ENCODE data around the gene FXYD4.

Gene FXYD4

DNA sequence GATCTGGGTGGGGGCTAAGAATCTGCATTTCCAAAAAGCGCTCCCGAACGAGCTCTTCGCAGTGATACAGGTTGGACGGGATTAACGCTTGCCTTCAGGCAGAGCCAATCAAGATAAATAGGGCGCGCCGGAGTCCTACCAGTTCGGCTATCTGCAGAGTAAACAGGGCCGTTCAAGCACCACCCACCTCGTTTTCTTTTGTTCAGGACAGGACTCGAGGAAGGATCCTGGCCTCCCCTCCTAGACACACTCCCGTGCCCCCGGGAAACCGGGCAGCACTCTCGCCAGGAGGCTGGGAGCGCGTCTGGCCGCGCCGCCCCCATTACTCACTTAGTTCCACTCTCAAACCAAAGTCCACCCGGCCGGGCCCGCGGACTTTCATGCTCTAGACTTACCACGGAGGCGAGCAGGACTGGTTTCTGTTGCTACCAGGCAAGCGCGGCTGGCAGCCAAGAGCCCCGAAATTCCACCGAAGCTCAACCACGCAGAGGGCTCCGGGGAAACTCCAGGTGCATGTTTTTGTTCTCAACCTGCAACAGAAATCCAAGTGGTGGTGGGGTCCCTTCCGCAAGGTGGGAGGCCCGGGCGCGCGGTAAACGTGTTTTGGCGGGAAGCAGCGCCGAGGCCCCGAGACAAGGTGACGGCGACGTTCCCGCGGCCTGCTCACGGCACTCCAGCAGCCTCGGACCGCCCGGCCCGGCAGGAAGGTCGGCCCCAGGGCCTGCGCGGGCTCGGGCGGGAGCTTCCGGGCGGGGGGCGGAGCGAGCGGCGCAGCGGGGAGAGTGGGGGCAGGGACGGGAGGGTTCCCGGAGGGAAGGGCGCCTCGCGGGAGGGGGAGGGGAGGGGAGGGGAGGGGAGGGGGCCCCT lies 24.9 kb downstream of the FXYD4 start:
- peak; percentile 32 for DNase-seq (ENCODE audit: low read depth)

DNA sequence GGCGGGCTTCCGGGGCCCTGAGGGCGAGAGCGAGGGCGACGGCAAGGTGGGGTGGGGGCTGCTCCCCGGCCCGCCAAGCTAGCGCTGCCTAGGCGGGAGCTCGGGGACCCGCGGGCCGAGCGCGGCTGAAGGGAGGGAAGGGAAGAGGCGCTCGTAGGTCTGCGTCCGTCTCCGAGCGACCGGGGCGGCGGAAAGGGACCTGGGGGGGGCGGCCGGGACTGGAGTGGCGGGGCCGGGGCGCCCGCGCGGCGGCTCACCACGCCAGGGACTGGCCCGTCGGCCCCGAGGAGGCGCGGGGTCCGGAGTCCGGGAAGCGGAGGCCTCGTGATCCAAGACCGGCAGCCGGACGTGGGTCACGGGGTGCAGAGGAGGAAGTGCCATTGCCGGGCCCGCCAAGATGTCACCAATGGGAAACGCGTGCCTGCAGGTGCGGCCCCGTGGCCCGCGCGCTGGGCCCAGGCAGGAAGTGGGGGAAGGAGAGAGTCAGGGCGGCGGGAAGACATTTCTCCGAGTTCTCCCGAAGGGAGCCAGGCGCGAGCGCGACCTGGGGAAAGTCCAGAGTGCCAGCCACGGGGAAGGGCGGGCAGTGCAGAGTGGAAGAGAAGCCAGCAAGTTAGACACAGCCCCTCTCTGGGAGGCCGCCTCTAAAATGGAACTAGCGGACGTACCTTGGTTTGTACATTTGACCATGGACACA lies 25.6 kb downstream of the FXYD4 start:
- DNase-seq (ENCODE audit: low read depth): peak; percentile 41

DNA sequence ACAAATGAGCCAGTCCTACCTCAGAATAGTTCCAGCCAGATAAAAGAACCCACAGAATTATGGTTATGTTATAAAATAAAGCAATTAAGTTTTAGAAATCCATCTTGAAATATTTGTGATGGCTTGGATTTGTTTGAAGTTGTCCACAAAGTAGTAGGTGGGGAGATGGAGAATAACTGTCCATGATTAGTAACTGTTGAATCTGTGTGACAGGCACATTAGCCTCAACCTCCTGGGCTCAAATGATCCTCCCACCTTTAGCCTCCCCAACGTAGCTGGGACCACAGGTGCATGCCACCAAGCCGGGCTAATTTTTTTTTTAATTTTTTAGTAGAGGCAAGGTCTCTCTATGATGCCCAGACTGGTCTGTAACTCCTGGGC lies 27.5 kb downstream of the FXYD4 start:
- no peak for DNase-seq (ENCODE audit: low read depth)

DNA sequence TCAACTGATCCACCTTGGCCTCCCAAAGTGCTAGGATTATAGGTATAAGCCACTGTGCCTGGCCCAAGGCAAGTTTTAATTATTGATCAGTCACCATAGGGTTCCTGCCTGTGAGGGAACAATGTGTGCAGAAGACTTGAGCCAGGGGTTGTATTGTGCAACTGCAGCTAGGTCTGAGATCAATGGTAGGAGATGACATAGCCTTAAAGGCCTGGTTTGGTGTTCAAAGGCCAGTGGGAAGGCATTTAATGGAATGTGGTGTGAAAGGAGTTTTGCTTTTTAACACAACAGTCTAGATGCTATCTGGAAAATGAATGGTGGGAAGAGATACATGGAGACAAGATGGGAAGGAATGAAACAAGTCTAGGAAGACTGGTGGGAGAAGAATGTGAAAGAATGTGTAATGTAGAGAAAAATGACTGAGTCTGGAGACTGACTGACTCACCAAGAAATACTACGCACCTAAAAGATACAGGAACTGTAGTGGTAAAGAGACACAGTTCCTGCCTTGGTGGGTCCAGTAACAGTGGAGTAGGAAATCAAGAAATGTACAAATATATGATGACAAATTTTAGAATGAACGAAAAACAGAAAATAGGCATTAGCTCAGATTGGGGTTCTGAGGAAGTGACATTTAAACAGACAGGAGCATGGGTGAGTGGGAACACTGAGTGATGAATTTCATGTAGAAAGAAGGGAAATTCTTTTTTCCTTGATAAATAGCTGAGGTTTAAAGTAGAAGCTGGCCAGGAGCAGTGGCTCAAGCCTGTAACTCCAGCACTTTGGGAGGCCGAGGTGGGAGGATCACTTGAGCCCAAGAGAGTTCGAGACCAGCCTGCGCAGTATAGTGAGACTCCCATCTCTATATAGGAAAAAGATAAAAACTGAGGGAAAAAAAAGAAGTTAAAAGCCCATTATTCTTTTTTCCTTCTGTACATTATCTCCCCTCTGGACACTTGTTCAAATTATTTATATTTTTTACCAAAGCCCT lies 28.2 kb downstream of the FXYD4 start:
- DNase-seq (ENCODE audit: low read depth): no peak

DNA sequence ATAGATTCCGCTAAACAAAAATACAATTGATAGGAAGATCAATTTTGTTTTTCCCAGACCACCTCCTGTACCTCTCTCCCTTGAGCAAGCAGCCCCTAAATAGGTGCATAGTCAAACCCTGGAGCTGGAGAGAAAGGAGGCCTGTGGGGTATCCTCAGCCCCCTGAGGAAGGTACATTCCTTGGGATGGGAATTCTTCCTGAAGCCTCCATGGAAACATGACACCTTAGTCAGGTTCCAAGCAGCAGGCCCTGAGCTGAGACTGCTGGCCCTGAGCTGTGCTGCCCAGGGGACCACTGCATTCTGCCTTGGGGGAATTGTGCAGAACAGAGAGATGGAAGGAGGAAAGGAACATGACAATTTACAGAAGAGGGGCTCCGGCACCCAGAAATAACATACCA lies 30.2 kb downstream of the FXYD4 start:
- no peak for DNase-seq (ENCODE audit: low read depth)

DNA sequence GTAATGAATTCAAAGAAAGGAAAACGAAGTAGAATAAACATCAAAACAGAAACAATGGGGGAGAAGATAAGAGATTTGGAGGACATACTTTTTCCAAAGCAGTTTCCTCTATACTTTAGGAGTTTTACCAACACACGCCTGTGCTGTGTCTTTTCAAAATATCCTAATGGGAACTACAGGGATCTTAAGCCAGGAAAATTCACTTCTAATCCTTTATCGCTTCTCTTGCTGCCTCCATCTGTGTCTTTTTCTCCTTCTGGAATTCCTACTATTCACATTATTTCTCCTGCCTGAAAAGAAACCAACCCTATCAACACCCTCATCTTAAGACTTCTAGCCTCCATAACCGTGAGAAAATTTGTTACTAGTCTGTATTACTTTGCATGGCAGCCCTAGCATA lies 30.7 kb downstream of the FXYD4 start:
- no peak for DNase-seq (ENCODE audit: low read depth)

DNA sequence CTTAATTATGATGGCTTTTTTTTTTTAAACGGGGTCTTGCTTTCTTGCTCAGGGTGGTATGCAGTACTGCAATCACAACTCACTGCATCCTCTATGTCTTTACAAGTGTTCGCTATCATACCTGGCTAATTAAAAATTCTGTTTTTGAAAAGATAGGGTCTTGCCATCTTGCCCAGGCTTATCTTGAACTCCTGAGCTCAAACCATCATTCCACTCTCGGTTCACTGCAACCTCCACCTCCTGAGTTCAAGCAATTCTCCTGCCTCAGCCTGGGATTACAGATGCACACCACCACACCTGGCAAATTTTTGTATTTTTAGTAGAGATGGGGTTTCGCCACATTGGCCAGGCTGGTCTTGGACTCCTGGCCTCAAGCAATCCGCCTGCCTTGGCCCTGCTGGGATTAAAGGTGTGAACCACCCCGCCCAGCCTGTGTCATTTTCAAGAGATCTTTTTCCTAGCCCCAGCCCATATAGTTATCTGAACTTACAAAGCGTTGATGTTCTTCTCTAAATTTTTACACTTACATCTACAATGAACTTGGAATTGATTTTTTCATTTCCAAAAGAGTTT lies 31.5 kb downstream of the FXYD4 start:
- DNase-seq (ENCODE audit: low read depth): no peak

DNA sequence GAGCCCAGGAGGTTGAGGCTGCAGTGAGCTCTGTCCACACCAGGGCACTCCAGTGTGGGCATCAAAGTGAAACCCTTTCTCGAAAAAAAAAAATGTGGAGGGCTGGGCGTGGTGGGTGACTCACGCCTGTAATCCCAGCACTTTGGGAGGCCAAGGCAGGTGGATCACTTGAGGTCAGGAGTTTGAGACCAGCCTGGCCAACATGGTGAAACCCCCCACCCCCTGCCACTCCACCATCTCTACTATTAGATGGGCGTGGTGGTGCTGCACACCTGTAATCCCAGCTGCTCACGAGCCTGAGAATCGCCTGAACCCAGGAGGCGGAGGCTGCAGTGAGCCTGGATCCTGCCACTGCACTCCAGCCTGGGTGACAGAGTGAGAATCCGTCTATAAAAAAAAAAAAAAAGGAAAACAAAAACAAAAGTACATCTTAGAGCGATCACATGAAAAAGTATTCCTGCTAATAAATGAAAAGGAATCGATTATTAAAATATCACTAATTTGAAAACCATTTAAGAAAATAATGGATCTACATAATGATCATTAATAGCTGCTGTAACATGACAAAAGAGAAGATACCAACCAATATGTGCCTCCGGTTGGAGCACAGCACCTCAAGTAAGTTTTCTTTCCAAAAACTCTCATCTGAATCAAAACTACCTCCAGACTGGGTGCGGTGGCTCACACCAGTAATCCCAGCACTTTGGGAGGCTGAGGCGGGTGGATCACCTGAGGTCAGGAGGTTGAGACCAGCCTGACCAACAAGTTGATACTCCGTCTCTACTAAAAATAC lies 32.7 kb downstream of the FXYD4 start:
- DNase-seq (ENCODE audit: low read depth): no peak

DNA sequence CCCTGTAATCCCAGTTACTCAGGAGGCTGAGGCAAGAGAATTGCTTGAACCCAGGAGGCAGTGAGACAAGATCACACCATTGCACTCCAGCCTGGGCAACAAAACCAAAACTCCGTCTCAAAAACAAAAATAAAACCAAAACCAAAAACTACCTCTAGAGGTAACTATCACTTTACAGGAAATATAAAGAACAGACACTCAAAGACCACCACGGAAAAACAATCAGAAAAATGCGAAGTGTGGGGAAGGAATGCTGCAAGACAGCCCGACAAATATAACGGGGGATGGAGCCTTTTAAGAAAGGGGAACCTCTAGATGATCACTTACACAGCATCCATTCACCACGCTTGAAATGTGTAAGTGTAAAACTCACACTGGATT lies 33.3 kb downstream of the FXYD4 start:
- DNase-seq (ENCODE audit: low read depth): no peak

DNA sequence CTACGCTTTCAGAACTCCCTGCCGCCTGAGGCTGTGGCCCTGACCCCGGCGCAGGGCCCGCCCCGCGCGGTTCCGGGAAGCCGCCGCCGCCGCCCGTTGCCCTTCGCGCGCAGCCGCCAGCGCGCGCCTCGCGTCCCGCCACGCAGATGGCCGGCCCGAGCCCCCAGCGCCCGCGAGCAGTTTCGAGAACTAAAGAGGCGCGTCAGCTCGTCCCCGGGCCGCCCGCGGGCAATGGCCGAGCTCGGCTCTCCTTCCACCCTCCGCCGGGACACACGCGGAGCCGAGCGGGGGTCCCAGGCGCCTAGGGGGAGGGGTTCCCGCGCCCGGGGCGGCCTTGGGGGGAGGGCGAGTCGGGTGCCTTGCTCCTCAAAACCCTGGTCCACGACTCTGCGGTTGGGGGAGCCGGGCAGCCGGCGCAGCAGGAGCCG lies 35.7 kb downstream of the FXYD4 start:
- DNase-seq (ENCODE audit: low read depth): peak; percentile 9

DNA sequence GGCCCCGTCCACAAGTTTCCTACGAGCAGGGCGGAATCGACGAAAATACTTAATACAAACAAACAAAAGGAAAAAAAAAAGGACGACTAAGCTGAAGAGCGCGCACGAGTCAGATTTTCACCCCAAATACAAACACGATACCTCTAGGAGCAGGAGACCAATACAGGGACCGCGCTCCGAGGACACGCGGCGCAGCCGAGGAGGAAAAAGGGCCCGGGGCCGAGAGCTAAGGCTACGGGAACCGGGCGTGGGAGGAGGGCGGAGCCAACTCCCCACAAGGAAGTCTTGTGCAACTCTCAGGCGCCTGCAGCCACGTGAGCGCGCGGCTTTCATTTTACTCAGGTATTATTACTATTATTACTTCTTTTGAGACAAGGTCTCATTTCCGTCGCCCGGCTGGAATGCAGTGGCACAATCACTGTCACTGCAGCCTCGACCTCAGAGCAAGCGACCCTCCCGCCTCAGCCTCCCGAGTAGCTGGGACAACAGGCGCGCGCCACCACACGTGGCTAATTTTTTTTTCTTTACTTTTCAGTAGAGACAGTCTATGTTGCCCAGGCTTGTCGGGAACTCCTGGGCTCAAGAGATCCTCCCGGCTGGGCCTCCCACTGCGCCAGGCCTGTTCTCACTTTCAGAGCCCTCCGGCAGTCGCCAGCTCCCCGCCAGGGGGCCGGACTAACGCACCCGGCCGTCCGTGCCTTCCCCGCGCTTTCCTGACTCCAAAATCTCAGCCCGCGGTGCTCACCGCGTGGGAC lies 36.3 kb downstream of the FXYD4 start:
- peak; percentile 68 for DNase-seq (ENCODE audit: low read depth)

DNA sequence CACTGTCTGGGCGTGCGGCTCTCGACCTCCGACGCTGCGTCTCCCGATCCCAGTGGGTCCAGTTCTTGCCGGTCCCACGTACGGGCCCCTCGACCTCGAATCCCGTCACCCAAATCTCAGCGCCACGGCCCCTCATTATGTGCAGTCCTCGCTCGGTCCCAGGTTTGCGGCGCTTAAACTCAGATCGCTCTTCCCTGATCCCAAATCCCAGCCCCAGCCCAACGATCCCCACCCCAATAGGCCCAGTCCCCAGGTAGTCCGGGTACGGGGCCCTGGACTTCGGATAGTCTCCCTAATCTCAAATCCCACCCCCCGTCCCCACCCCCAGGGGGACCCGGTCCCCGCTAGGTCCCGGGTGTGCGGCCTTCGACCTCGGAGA lies 36.9 kb downstream of the FXYD4 start:
- DNase-seq (ENCODE audit: low read depth): no peak

DNA sequence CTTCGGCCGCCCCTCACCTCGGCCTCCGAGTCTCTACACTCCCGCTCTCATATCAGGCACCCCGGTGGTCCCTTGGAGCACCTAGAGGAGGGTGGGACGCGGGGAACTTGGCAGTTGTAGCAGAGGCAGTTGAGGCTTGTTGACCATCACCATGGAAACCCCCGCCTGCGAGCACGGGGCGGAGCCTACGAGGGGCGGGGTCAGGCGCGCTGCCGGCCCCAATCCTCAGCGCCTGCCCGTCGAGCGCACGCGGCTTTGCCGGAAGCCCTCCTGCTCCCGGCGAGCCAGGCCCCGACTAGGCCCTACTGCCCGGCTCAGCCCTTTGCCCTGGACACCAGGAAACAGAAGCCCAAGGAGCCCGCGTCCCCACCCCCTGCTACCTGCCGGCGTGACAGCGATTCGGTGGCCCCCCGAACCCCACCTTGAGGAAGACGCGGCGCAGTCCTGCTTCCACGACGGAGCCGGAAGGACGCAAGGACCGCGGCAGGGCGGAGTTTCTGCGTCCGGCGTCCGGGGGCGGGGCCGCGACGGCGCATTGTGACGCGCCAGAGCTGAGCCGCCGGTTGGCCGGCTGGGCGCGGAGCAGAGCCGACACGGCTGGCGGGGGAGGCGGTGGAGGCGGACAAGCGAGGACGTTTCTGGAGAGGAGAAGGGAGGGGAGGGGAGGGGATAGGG lies 37.4 kb downstream of the FXYD4 start, which contains the start of gene HNRNPF:
HNRNPF (minus strand) TSS at position 477 of the 675 bp plus-strand sequence. CDS start 21,302 bp downstream, outside the sequence.
- peak; percentile 82 for DNase-seq (ENCODE audit: low read depth)

DNA sequence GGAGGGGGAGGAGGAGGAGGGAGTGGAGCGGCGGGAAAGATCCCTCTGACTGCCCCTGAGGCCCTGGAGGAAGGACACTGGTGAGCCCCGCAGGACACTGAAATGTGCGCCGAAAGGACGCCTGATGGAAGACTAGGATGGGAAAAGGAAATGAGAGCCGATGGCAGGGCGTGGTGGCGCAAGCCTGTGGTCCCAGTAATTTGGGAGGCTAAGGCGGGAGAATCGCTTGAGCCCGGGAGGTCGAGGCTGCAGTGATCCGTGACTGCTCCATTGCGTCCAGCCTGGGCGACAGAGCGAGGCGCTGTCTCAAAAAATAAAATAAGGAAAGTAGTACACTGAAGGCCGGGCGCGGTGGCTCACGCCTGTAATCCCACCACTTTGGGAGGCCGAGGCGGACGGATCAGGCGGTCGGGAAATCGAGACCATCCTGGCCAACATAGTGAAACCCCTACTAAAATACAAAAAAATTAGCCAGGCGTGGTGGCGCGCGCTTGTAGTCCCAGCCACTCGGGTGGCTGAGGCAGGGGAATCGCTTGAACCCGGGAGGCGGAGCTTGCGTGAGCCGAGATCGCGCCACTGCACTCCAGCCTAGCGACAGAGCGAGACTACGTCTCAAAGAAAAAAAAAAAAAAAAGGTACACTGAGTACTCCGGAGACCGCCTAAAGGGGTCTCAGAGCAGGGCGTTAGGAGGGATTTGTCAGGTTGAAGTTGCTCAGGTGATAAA lies 38.1 kb downstream of the FXYD4 start:
- DNase-seq (ENCODE audit: low read depth): peak; percentile 34

DNA sequence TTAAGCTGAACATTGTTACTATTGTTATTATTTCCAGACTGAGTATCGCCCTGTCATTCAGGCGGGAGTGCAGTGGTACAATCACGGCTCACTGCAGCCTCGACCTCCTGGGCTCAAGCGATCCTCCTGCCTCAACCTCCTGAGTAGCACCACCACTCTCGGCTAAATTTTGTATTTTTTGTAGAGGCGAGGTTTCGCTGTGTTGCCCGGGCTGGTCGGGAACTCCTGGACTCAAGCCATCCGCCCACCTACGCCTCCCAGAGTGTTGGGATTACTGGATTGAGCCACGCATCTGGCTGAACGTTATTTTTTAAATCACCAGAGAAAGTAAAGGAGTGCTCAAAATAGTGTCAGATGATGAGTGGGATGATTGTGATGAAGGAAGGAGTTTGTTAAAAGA lies 38.9 kb downstream of the FXYD4 start:
- no peak for DNase-seq (ENCODE audit: low read depth)

DNA sequence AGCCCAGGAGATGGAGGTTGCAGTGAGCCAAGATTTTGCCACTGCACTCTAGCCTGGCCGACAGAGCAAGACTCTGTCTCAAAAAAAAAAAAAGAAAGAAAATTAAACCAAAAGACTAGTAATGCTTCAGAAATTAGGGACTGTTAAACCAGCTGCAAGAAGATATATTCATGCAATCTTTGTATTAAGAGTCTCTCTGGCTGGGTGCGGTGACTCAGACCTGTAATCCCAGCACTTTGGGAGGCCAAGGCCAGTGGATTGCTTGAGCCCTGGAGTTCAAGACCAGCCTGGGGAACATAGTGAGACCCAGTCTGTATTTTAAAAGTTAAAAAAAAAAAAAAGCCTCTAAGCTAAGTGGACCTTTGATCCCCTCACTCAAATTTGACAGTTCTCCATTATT lies 40.1 kb downstream of the FXYD4 start:
- DNase-seq (ENCODE audit: low read depth): no peak

DNA sequence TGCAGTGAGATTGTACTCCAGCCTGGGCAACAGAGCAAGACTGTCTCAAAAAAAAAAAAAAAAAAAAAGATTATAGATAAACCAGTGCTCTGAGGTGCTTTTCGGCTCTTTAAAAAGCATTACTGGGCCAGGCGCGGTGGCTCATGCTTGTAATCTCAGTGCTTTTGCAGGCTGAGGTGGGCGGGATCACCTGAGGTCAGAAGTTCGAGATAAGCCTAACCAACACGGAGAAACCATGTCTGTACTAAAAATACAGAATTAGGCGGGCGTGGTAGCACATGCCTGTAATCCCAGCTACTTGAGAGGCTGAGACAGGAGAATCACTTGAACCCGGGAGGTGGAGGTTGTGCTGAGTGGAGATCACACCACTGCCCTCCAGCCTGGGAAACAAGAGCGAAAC lies 44.1 kb downstream of the FXYD4 start:
- no peak for DNase-seq (ENCODE audit: low read depth)

DNA sequence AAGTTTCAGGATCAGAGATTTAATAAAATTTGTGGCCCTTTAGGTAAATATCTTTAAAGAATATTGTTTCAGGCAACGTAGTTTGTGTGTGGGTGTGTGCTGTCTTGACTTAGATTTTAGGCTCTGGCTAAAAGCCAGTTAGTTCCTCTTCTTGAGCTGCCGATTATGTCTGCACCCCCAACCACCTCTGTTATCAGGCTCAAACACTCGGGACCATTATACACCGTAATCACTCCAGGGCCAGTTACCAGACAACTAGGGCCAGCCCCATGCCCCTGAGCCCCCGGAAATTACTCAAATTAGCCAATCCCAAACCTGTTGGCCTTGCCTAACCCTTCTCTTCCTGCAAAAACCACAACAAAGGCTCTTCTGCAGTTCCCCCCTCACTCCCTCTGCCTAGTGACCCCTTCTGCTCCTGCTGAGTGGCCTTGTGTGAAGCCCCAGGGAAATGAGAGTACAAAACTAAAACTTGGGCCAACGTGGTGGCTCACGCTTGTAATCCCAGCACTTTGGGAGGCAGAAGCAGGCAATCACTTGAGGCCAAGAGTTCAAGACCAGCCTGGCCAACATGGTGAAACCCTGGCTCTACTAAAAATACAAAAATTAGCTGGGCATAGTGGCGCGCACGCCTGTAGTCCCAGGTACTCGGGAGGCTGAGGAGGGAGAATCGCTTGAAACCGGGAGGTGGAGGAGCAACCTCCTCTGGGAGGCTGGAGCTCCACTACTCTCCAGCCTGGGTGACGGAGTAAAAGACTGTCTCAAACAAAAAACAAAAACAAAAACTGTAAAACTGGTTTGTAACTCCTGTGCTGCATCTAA lies 46.7 kb downstream of the FXYD4 start:
- DNase-seq (ENCODE audit: low read depth): no peak

Measured in stimulated activated CD8-positive, alpha-beta memory T cell treated with anti-CD3 and anti-CD28 coated beads, Interleukin-15, amount 100 ng/mL, for 1 hour (primary cell).